Mammary epithelial cell (primary cell): ENCODE data around the gene PNKD.

Experiments used
- CTCF ChIP-seq, 2 donors: IDR thresholded peaks in 1 of 2; conservative IDR thresholded peaks in 1 of 2; 2 replicates each; pipeline ENCODE4 v1.5.1; 2011 to 2012; ENCODE audit warnings: inconsistent platforms in 2 of 2, low read length in 2 of 2, mild to moderate bottlenecking in 2 of 2, control low read depth in 1 of 2, low read depth in 1 of 2; ENCODE audit not compliant: insufficient read depth in 1 of 2; ENCODE audit errors: extremely low read depth in 1 of 2
- EZH2 ChIP-seq: IDR thresholded peaks from 2 replicates; pipeline ENCODE4 v1.6.1; 2012; ENCODE audit warnings: low read length, inconsistent platforms, borderline replicate concordance

GRCh38 chr2:218323526-218324472 lies 53.5 kb downstream of the PNKD start:
- no peak for TF ChIP-seq CTCF (conservative IDR thresholded peaks at IDR 0.05 in 1 of 2, IDR thresholded peaks at IDR 0.05 in 1 of 2; ENCODE audit: extremely low read depth in 1 of 2, insufficient read depth in 1 of 2, low read depth in 1 of 2, low read length in 2 of 2)
- no peak for TF ChIP-seq EZH2
